DOHH2 (cell line): Measurements from ENCODE around the gene MUC6.
"Not testable (repeated sequence)": the region's sequence is repeated elsewhere in the genome, so short reads cannot be mapped to it uniquely, and the experiment has no call there.

Source experiments
- H3F3A ChIP-seq: fragments of 200-600 bp; sonication (generic), shearing (Covaris generic); 2 replicates; pipeline ENCODE4 v1.6.0; 2016; ENCODE audit warnings: antibody characterized with exemption, mild to moderate bottlenecking; ENCODE audit not compliant: control insufficient read depth, insufficient read depth
- H3K27ac ChIP-seq: fragments of 200-600 bp; sonication (generic); 2 replicates; pipeline ENCODE4 v1.5.1; 2014; ENCODE audit warnings: low read depth, mild to moderate bottlenecking, low read length, moderate library complexity
- H3K27me3 ChIP-seq: fragments of 200-600 bp; sonication (generic); 2 replicates; pipeline ENCODE4 v1.6.1; 2014; ENCODE audit warnings: mild to moderate bottlenecking, low read length, mixed read lengths; ENCODE audit not compliant: control insufficient read depth
- H3K36me3 ChIP-seq: fragments of 200-600 bp; sonication (generic); 2 replicates; pipeline ENCODE4 v1.6.1; 2014; ENCODE audit warnings: mild to moderate bottlenecking, low read length, moderate library complexity, mixed read lengths; ENCODE audit not compliant: control insufficient read depth
- H3K4me1 ChIP-seq: fragments of 200-600 bp; sonication (generic); 2 replicates; pipeline ENCODE4 v1.6.1; 2014; ENCODE audit warnings: mild to moderate bottlenecking, low read length, mixed read lengths; ENCODE audit not compliant: control insufficient read depth
- H3K4me2 ChIP-seq: fragments of 200-600 bp; sonication (generic); 2 replicates; pipeline ENCODE4 v1.6.0; 2014; ENCODE audit warnings: mild to moderate bottlenecking, low read length, moderate library complexity
- H3K4me3 ChIP-seq: fragments of 200-600 bp; sonication (generic); 2 replicates; pipeline ENCODE4 v1.5.1; 2014; ENCODE audit warnings: mild to moderate bottlenecking, low read length, mixed read lengths
- H3K79me2 ChIP-seq: fragments of 200-600 bp; sonication (generic); 2 replicates; pipeline ENCODE4 v1.6.1; 2014; ENCODE audit warnings: mild to moderate bottlenecking, low read length, mixed read lengths; ENCODE audit not compliant: control insufficient read depth
- H3K9me2 ChIP-seq: fragments of 200-600 bp; sonication (generic); replicated peaks from 2 replicates; pipeline ENCODE4 v1.6.1; 2014; ENCODE audit warnings: mild to moderate bottlenecking, low read length, mixed read lengths; ENCODE audit not compliant: control insufficient read depth
- H3K9me3 ChIP-seq: fragments of 200-600 bp; sonication (generic); 2 replicates; pipeline ENCODE4 v1.6.1; 2014; ENCODE audit warnings: antibody characterized with exemption, low read length, mixed read lengths; ENCODE audit not compliant: control insufficient read depth, insufficient read depth
- H4K20me1 ChIP-seq: fragments of 200-600 bp; sonication (generic); 2 replicates; pipeline ENCODE4 v1.6.0; 2014; ENCODE audit warnings: low read depth, mild to moderate bottlenecking, antibody characterized with exemption, low read length, moderate library complexity; ENCODE audit not compliant: control insufficient read depth, insufficient read depth
- CTCF ChIP-seq: fragments of 200-600 bp; sonication (generic); IDR thresholded peaks from one replicate; pipeline ENCODE4 v1.5.1; 2014; ENCODE audit warnings: antibody characterized with exemption, mild to moderate bottlenecking, low read depth, low read length; ENCODE audit not compliant: poor library complexity, severe bottlenecking
- EZH2phosphoT487 ChIP-seq: fragments of 200-600 bp; sonication (generic); IDR thresholded peaks from 2 replicates; pipeline ENCODE4 v1.6.1; 2017; ENCODE audit warnings: borderline replicate concordance, mild to moderate bottlenecking, antibody characterized with exemption, low read length, moderate library complexity, mixed read lengths

Gene MUC6

GRCh38 chr11:1019321-1019910 is 17.1 kb downstream of the MUC6 start:
- Histone ChIP-seq H3K27ac (no peak overlapping the region), H3K4me3 (no peak overlapping the region), H3K4me1 (no peaks in the 10 kb centered on the region), H3K4me2 (no peak overlapping the region), H3K27me3 (no peaks in the 10 kb centered on the region), H3K9me3 (no peaks in the 10 kb centered on the region), H4K20me1 (no peaks in the 10 kb centered on the region), H3K36me3 (no peaks in the 10 kb centered on the region), H3F3A (no peaks in the 10 kb centered on the region), H3K79me2 (no peaks in the 10 kb centered on the region), H3K9me2 (no peaks in the 10 kb centered on the region)
- no peak for TF ChIP-seq EZH2phosphoT487
- TF ChIP-seq CTCF, result no peak

GRCh38 chr11:1018091-1018490 is 18.4 kb downstream of the MUC6 start:
- Histone ChIP-seq H3K4me2 (no peak overlapping the region), H3K9me3 (no peaks in the 10 kb centered on the region), H3K4me1 (no peaks in the 10 kb centered on the region), H3K27ac (no peak overlapping the region), H3F3A (no peaks in the 10 kb centered on the region), H3K36me3 (no peaks in the 10 kb centered on the region), H3K4me3 (no peak overlapping the region), H3K79me2 (no peaks in the 10 kb centered on the region), H3K27me3 (no peaks in the 10 kb centered on the region), H3K9me2 (no peaks in the 10 kb centered on the region), H4K20me1 (no peaks in the 10 kb centered on the region)
- TF ChIP-seq EZH2phosphoT487, result no peak
- no peak for TF ChIP-seq CTCF

DNA sequence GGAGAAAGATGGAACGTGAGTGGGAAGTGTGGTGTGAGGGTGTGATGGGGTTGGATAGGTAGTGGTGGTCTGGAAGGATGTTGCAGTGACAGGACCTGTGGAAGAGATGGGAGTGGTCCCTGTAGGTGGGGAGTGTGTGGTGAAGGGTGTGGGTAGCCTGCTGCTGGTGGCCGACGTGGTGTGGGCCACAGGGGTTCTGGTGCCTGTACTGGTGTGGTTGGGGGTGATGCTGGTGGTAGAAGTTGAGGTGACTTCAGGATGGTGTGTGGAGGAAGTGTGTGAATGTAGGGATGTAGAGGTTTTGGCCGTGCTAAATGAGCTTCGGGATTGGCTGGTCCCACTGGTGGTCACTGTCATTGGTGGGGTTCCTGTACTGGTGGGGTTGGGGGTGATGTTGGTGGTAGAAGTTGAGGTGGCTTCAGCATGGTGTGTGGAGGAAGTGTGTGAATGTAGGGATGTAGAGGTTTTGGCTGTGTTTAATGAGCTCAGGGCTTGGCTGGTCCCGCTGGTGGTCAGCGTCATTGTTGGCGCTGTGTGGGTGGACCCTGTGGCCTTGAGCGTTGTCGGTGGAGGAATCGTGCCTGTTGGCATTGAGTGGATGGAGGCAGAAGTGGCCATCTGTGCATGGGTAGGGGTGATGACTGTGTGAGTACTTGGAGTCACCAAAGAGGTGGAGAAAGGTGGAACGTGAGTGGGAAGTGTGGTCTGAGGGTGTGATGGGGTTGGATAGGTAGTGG is 19.1 kb downstream of the MUC6 start:
- no peaks in the 10 kb centered on the region for H3K27me3 ChIP-seq
- TF ChIP-seq CTCF (no peak), EZH2phosphoT487 (no peak)
- H3K9me3 ChIP-seq, result no peaks in the 10 kb centered on the region
- H3F3A ChIP-seq, result no peaks in the 10 kb centered on the region
- no peaks in the 10 kb centered on the region for H3K36me3 ChIP-seq
- no peak overlapping the region for H3K27ac ChIP-seq
- H3K4me3 ChIP-seq, result no peak overlapping the region
- H4K20me1 ChIP-seq, result no peaks in the 10 kb centered on the region
- no peaks in the 10 kb centered on the region for H3K9me2 ChIP-seq
- H3K79me2 ChIP-seq, result no peaks in the 10 kb centered on the region
- H3K4me2 ChIP-seq, result no peak overlapping the region
- no peaks in the 10 kb centered on the region for H3K4me1 ChIP-seq

- H3K4me1 ChIP-seq, H3K4me2 ChIP-seq, H3K9me2 ChIP-seq, H3F3A ChIP-seq, H3K27me3 ChIP-seq, H4K20me1 ChIP-seq, H3K9me3 ChIP-seq, H3K36me3 ChIP-seq, H3K79me2 ChIP-seq, H3K27ac ChIP-seq, H3K4me3 ChIP-seq: not testable (repeated sequence)
Observed at GRCh38 chr11:1016610-1017126, 19.9 kb downstream of the MUC6 start.
